GM12878 (cell line): Measurements from ENCODE around the gene ARID3A.

Experiments used
- CHD2 ChIP-seq: IDR thresholded peaks from 2 replicates; pipeline ENCODE4 v1.6.1; 2011; ENCODE audit warnings: low read depth, low read length, improper control_type of control experiment, borderline replicate concordance
- CREB1 ChIP-seq: IDR thresholded peaks from 2 replicates; pipeline ENCODE4 v1.6.1; 2012; ENCODE audit warnings: low read depth, mild to moderate bottlenecking, inconsistent platforms
- CTCF ChIP-seq, 3 experiments: IDR thresholded peaks in 2 of 3; conservative IDR thresholded peaks in 1 of 3; 2 replicates each; pipeline ENCODE4 v1.5.1; 2011; ENCODE audit warnings: low read depth in 3 of 3, low read length in 3 of 3, mild to moderate bottlenecking in 3 of 3, control low read depth in 2 of 3, moderate library complexity in 2 of 3, inconsistent platforms in 1 of 3, mixed read lengths in 1 of 3; ENCODE audit not compliant: control insufficient read depth in 2 of 3, insufficient read depth in 1 of 3; ENCODE audit errors: extremely low read depth in 1 of 3
- EP300 ChIP-seq, 2 experiments: fragments of 150-350 bp in 1 of 2; IDR thresholded peaks; 2 replicates each; pipeline ENCODE4 v1.6.1; 2011 to 2012; ENCODE audit warnings: low read depth in 2 of 2, low read length in 2 of 2, borderline replicate concordance in 1 of 2, improper control_type of control experiment in 1 of 2, inconsistent platforms in 1 of 2; ENCODE audit not compliant: control insufficient read depth in 1 of 2
- EZH2 ChIP-seq: IDR thresholded peaks from 2 replicates; pipeline ENCODE4 v1.6.1; 2012; ENCODE audit warnings: low read depth, mild to moderate bottlenecking, control low read depth, inconsistent platforms, low read length, borderline replicate concordance; ENCODE audit not compliant: control insufficient read depth
- HDAC2 ChIP-seq: fragments of 200-600 bp; sonication (generic); IDR thresholded peaks from 2 replicates; pipeline ENCODE4 v1.6.1; 2017
- MYC ChIP-seq: IDR thresholded peaks from 2 replicates; pipeline ENCODE4 v1.6.1; 2011; ENCODE audit warnings: mild to moderate bottlenecking, low read length, moderate library complexity, inconsistent platforms; ENCODE audit not compliant: insufficient read depth, insufficient replicate concordance, insufficient read length, severe bottlenecking
- PAX8 ChIP-seq: fragments of 450-650 bp; IDR thresholded peaks from 2 replicates; pipeline ENCODE4 v1.6.1; 2017; ENCODE audit warnings: mild to moderate bottlenecking, moderate library complexity
- POLR2A ChIP-seq: IDR thresholded peaks from 2 replicates; pipeline ENCODE4 v1.6.1; 2011; ENCODE audit warnings: low read depth, mild to moderate bottlenecking, low read length
- POLR2AphosphoS5 ChIP-seq: IDR thresholded peaks from 2 replicates; pipeline ENCODE4 v1.6.1; 2011; ENCODE audit warnings: mild to moderate bottlenecking, low read length, inconsistent platforms
- RAD21 ChIP-seq: IDR thresholded peaks from 2 replicates; pipeline ENCODE4 v1.6.1; 2011; ENCODE audit warnings: mild to moderate bottlenecking, low read depth, low read length, moderate library complexity; ENCODE audit not compliant: insufficient read depth
- SIN3A ChIP-seq: IDR thresholded peaks from 2 replicates; pipeline ENCODE4 v1.6.1; 2012; ENCODE audit warnings: low read depth, low read length, improper control_type of control experiment
- TAF1 ChIP-seq: IDR thresholded peaks from 2 replicates; pipeline ENCODE4 v1.6.1; 2011; ENCODE audit warnings: mild to moderate bottlenecking, low read depth, low read length, borderline replicate concordance
- ZBTB40 ChIP-seq: fragments of 450-650 bp; IDR thresholded peaks from 2 replicates; pipeline ENCODE4 v1.6.1; 2016; ENCODE audit warnings: mild to moderate bottlenecking, moderate library complexity, borderline replicate concordance

GRCh38 chr19:890831-891230, 35.0 kb upstream of the ARID3A start:
- TF ChIP-seq CTCF (IDR thresholded peaks at IDR 0.05 in 2 of 3, conservative IDR thresholded peaks at IDR 0.05 in 1 of 3; ENCODE audit: control insufficient read depth in 2 of 3, extremely low read depth in 1 of 3, insufficient read depth in 1 of 3, low read depth in 3 of 3, low read length in 3 of 3) (no peak), POLR2AphosphoS5 (no peak), RAD21 (no peak), PAX8 (no peak), HDAC2 (no peak), MYC (no peak), EZH2 (no peak), ZBTB40 (no peak), EP300 (IDR thresholded peaks at IDR 0.05; ENCODE audit: borderline replicate concordance in 1 of 2, control insufficient read depth in 1 of 2, low read depth in 2 of 2, low read length in 2 of 2) (no peak), SIN3A (no peak), TAF1 (no peak), CREB1 (no peak), POLR2A (no peak), CHD2 (no peak)
